ENCODE data around the gene KCNK7. TPM values are rescaled to one million over a fixed set of nuclear protein-coding genes. Genes with fewer than 3 reads are reported as not detected.

Gene KCNK7
- total and polyA plus RNA-seq, 2 donors (not counting 3 experiments of a cell fraction or from before 2014, with no cell fraction given): 0.17 to 0.60 TPM

- H4K20me1 ChIP-seq (replicated peaks; ENCODE audit: control insufficient read depth, extremely low read depth, insufficient read depth, low read length): no peaks in the 10 kb centered on the region
- H3K79me2 ChIP-seq (ENCODE audit: control insufficient read depth, insufficient read depth, low read length): peaks cover 20% of the 10 kb centered on the region
- H3K4me1 ChIP-seq (ENCODE audit: control insufficient read depth, extremely low read depth, insufficient read depth, low read length): peaks cover 8% of the 10 kb centered on the region
- H3K27me3 ChIP-seq (ENCODE audit: control insufficient read depth in 2 of 2, insufficient read depth in 2 of 2, low read length in 2 of 2): no peaks in the 10 kb centered on the region
- ChIA-PET POLR2A (no interaction called here), CTCF (no interaction called here)
- no peaks in the 10 kb centered on the region for H3K9me3 ChIP-seq (replicated peaks; ENCODE audit: control insufficient read depth, insufficient read depth, low read length)
- H3K9ac ChIP-seq (replicated peaks; ENCODE audit: extremely low read depth, insufficient read depth, low read length): no peak overlapping the region
- TF ChIP-seq FOS (IDR thresholded peaks at IDR 0.05; ENCODE audit: borderline replicate concordance, insufficient read depth, low read length): no peak
- no peak for TF ChIP-seq JUN (IDR thresholded peaks at IDR 0.05; ENCODE audit: borderline replicate concordance, insufficient read depth, insufficient read length, low read depth)
- no peak for TF ChIP-seq MAX (IDR thresholded peaks at IDR 0.05; ENCODE audit: insufficient read depth, insufficient read length)
- DNase-seq (ENCODE audit: low read depth, low spot score) (no peak), FAIRE-seq (no peak)
- no peak overlapping the region for H3K4me3 ChIP-seq (replicated peaks in 1 of 3; ENCODE audit: insufficient read depth in 1 of 3, low read depth in 1 of 3, low read length in 3 of 3)
- intact Hi-C loops (cut with micrococcal nuclease): no loop called here
- no peak overlapping the region for H3K27ac ChIP-seq (ENCODE audit: insufficient read depth, low read depth, low read length)
- H3K4me2 ChIP-seq (ENCODE audit: insufficient read depth, low read length): no peak overlapping the region
- peaks cover 4 to 60% of the 10 kb centered on the region in 2 experiments for H3K36me3 ChIP-seq (ENCODE audit: control insufficient read depth in 2 of 2, extremely low read depth in 1 of 2, insufficient read depth in 2 of 2, low read length in 2 of 2)
- no TSS peak for BruUV-seq (replicated peaks)
- H2AFZ ChIP-seq (ENCODE audit: low read depth, low read length): no peak overlapping the region
- dilution Hi-C loops (cut with MboI; ENCODE audit: extremely low pct_ligation_motif_present, low sequenced_read_pairs): no loop called here
- no peaks in the 10 kb centered on the region for H3K9me1 ChIP-seq (replicated peaks; ENCODE audit: control insufficient read depth, extremely low read depth, insufficient read depth, low read length)
Measured at GRCh38 chr11:65620666-65621065, 25.1 kb upstream of the KCNK7 start.

GRCh38 chr11:65619281-65619928 lies 23.8 kb upstream of the KCNK7 start:
- H4K20me1 ChIP-seq (replicated peaks; ENCODE audit: control insufficient read depth, extremely low read depth, insufficient read depth, low read length): no peaks in the 10 kb centered on the region
- no peaks in the 10 kb centered on the region for H3K27me3 ChIP-seq (ENCODE audit: control insufficient read depth in 2 of 2, insufficient read depth in 2 of 2, low read length in 2 of 2)
- no peak overlapping the region for H3K4me2 ChIP-seq (ENCODE audit: insufficient read depth, low read length)
- dilution Hi-C loops (cut with MboI; ENCODE audit: extremely low pct_ligation_motif_present, low sequenced_read_pairs) (no loop called here), intact Hi-C loops (cut with micrococcal nuclease) (no loop called here)
- no peak overlapping the region for H3K27ac ChIP-seq (ENCODE audit: insufficient read depth, low read depth, low read length)
- no TSS peak for BruUV-seq (replicated peaks)
- no peak for FAIRE-seq
- no peak overlapping the region for H3K4me3 ChIP-seq (replicated peaks in 1 of 3; ENCODE audit: insufficient read depth in 1 of 3, low read depth in 1 of 3, low read length in 3 of 3)
- TF ChIP-seq GATA2 (IDR thresholded peaks at IDR 0.05; ENCODE audit: insufficient read depth, insufficient read length, low read depth, low read length) (no peak), CTCF (IDR thresholded peaks at IDR 0.05; ENCODE audit: extremely low read depth in 1 of 2, insufficient read depth in 1 of 2, low read depth in 1 of 2, low read length in 2 of 2) (no peak), POLR2A (IDR thresholded peaks at IDR 0.05; ENCODE audit: low read depth, low read length) (no peak), MYC (IDR thresholded peaks at IDR 0.05; ENCODE audit: low read depth, low read length) (no peak), JUN (IDR thresholded peaks at IDR 0.05; ENCODE audit: borderline replicate concordance, insufficient read depth, insufficient read length, low read depth) (no peak), FOS (IDR thresholded peaks at IDR 0.05; ENCODE audit: borderline replicate concordance, insufficient read depth, low read length) (no peak), MAX (IDR thresholded peaks at IDR 0.05; ENCODE audit: insufficient read depth, insufficient read length) (no peak)
- ChIA-PET CTCF (no interaction called here), POLR2A (no interaction called here)
- H3K79me2 ChIP-seq (ENCODE audit: control insufficient read depth, insufficient read depth, low read length): peaks cover 21% of the 10 kb centered on the region
- H3K4me1 ChIP-seq (ENCODE audit: control insufficient read depth, extremely low read depth, insufficient read depth, low read length): peaks cover 10% of the 10 kb centered on the region
- no peaks in the 10 kb centered on the region for H3K9me3 ChIP-seq (replicated peaks; ENCODE audit: control insufficient read depth, insufficient read depth, low read length)
- H3K9me1 ChIP-seq (replicated peaks; ENCODE audit: control insufficient read depth, extremely low read depth, insufficient read depth, low read length): no peaks in the 10 kb centered on the region
- no peak overlapping the region for H3K9ac ChIP-seq (replicated peaks; ENCODE audit: extremely low read depth, insufficient read depth, low read length)
- no peak overlapping the region for H2AFZ ChIP-seq (ENCODE audit: low read depth, low read length)
- peaks cover 3 to 52% of the 10 kb centered on the region in 2 experiments for H3K36me3 ChIP-seq (ENCODE audit: control insufficient read depth in 2 of 2, extremely low read depth in 1 of 2, insufficient read depth in 2 of 2, low read length in 2 of 2)
- DNase-seq (ENCODE audit: low read depth, low spot score): no peak

All from endothelial cell of umbilical vein (primary cell).